G401 (cell line): ENCODE results near the gene MTLN. TPM values are rescaled to one million over a fixed set of nuclear protein-coding genes. Genes with fewer than 3 reads are reported as not detected.
A peak's percentile ranks its signal among the peaks of the same experiment; 100 is the strongest.
"Not testable (repeated sequence)": the region's sequence is repeated elsewhere in the genome, so short reads cannot be mapped to it uniquely, and the experiment has no call there.

Experiments
- DNase-seq: peaks from one replicate; pipeline ENCODE4 v3.0.0-alpha.2; 2015; ENCODE audit warnings: low spot score
- in situ Hi-C: cut with HindIII; loops from 2 replicates; pipeline ENCODE4 v1.10.0; 2016; ENCODE audit warnings: low sequenced_read_pairs, mixed read lengths
- total RNA-seq: library from RNA; depleted of rRNA; stranded (reverse); fragments of >200 nt; shearing (Covaris generic); gene quantifications from 2 replicates; pipeline ENCODE4 v1.2.3, GENCODE V29; 2014; rRNA removed

Gene MTLN, protein sequence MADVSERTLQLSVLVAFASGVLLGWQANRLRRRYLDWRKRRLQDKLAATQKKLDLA
- 8.8 and 29.7 TPM in 2 replicates for total RNA-seq

DNA sequence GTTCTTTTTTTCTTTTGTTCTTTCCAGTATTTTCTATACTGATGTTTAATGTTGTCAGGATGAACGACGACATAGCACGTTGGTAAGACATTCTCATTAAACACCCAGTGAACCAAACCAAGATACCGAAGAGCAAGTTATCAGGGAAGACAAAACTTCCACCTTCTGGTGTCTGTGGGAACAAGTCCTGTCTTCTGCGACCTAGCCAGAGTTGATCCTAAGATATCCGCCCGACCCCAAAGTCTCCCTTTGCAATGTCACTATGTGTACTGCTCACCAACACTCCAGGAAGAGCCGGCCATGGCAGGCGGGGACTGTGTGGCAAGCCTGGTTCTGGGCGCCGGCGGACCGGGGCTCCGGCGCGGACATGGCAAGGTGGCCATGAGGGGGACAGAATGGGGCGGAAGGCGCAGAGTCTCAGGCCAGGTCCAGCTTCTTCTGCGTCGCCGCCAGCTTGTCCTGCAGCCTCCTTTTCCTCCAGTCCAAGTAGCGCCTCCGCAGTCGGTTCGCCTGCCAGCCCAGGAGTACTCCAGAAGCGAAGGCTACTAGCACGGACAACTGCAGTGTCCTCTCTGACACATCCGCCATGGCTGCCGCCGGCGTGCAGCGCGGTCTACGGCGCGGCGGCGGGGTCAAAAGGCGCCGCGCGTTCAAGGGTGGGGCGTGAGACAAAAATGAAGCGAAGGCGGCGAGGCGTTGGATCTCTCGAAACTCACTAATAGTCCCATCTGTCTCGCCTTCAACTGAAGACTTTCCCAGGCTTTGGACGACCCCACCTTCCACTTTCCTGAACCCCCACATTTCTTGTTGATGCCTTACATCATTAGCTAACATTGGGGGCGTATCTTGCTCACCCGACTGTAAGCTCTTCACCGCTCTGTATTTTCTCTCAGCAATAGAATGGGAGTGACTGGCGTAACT lies at the start of gene MTLN:
MTLN (minus strand) TSS at position 610 of the 921 bp plus-strand sequence; CDS start at position 588, 22 bp downstream.
- peak; percentile 78 for DNase-seq
- in situ Hi-C loops, result no loop called here

DNA sequence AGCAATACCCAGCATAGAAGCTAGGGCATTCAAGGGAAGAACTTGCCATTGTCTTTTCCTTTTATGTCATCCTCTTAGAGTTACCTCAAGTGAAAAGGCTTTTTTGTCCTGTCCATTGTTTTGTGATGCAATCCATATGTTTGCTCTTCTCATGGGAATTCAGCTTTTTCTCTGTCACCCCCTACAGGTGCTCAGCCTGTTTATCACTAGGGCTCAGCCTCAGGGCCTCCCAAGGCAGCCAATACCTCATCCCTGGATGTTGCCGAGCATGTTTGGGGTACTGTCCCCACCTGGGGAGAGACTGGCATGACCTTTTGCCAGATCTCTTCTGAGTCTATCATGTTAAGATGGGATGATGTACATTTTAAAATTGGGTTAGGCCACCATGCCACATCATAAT lies 49.6 kb upstream of the MTLN start:
- in situ Hi-C loops, DNase-seq: not testable (repeated sequence)

DNA sequence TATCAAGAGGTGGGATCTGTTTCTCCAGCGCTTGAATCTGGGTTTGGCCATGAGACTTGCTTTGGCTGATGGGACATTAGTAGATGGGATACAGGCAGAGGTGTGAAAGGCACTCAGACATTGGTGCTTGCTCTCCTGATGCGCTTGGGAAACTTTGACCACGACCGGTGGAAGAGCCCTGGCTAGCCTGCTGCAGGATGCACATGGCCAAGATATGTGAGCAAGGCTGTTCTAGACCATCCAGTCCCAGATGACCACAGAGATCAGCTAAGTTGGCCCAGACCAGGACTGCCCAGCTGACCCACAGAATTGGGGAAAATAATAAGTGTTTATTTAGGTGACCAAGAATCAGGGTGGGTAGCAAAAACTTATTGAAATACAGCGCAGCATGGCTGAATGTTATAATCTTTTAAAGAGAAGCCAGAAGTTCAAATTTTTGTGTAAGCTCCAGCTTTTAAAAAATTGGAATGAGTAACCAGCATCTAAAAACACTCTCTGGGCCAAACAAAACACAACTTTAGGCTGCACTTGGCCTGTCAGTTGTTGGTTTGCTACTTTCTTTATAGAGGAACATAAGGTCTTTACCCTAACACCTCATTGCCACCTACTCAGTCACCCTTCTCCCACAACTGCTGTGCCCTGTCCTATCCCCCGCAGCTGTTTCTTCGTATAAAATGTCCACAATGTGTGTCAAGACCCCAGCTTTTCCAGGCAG lies 35.9 kb upstream of the MTLN start:
- in situ Hi-C loops, DNase-seq: not testable (repeated sequence)

DNA sequence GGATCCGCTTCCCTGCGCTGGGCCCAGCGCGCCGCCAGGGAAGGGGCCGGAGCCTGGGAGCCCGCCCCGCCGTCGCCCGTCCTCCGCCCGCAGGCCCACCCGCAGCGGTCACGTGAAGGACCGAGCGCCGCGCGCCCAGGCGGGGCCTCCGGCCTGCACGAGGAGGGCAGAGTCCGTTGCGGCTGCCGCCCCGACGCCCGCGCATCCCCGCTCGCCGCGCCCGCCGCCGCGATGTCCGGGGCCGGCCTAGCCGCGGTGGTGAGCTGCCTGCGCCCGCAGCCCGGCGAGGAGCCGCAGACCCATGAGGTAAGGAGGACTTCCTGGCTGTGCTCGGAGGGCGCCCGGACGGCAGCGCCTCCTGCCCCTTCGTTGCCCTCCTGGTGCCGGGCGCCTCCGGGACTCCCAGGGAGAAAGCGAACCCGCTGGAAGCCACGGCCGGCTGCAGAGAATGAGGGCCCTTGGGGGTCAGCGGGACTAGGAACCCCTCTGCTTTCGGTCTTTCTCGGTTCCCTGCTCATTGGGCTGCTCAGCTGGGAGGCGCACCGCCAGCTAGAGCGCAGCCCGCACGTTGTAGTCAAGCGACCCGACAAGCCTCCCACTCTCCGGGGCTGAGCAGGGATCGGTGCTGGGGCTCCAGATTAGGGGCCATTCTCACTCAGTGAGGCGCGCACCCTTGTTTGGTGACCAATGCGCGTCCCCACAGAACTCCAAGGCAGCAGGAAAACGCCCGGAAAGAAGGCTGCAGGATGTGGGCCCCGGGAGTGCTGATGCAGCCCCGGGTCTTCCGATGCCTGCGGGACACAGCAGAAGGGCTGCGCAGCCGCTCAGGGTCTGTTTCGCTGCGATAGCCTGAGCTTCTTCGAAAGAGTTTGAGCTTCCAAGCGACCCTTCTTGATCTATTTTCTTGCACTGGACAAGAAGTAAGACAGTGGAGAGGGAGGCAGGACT lies 33.4 kb upstream of the MTLN start:
- DNase-seq, in situ Hi-C loops: not testable (repeated sequence)

DNA sequence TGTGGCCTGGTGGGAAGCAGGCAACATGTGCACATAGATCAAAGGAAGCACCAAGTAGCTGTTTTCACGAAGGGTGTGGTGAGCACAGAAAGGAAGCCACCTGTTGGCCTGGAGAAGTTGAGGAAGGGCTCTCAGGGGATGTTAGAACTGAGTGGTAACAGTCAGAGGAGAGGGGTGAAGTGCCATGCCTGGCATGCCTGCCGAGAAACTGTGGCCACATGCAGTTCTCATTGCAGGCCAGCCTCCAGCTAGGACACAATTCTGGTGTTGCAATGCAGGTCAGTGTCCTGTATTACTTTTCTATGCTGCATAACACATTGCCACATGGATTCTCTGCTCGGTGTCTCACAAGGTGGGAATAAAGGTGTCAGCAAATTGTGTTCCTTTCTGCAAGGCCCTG lies 30.9 kb upstream of the MTLN start:
- in situ Hi-C loops, DNase-seq: not testable (repeated sequence)

DNA sequence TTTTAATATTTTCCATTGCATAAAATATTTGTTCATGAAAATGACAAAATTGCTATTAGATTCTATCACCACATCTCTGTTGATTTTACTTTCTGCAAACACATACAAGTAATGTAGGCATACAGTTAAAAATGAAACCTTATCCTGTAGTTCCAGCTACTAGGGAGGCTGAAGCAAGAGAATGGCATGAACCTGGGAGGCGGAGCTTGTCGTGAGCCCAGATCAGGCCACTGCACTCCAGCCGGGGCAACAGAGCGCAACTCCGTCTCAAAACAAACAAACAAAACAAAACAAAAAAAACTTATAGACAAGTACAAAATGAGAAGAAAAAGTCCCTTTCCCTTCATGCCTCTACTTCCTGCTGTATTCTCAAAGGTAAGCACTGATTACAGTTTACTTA lies 22.2 kb upstream of the MTLN start:
- in situ Hi-C loops, DNase-seq: not testable (repeated sequence)

DNA sequence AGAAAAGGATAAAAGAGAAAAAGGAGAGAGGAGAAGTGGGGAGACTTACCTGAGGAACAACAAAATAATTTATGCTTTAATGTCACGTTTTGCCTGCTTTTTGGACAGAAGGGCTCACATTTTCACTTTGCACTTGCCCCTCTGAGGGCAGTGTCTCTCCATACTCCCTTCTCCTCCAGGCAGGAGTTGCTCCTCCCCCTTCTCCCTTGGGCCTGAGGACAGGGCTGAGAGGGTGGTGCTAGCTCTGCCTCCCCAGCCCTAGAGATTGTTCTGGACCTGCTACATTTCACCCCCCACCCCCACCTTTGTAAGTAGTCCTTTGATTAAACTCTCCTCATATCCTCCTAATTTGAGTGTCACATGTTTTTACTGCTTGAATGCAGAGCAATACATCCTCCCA lies 17.5 kb upstream of the MTLN start:
- DNase-seq, in situ Hi-C loops: not testable (repeated sequence)

DNA sequence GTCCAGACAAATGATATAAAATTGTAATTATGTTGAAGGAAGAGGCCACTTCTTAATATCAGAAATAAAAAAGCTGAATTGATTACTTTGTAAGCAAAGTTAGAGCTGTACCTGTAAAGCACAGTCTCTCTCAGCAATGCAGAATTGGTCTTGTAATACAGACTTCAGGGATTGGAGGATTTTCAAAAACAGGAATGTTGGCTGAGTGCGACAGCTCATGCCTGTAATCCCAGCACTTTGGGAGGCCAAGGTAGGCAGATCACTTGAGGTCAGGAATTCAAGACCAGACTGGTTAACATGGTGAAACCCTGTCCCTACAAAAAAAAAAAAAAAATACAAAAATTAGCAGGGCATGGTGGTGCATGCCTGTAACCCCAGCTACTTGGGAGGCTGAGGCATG lies 10.3 kb upstream of the MTLN start:
- in situ Hi-C loops, DNase-seq: not testable (repeated sequence)

DNA sequence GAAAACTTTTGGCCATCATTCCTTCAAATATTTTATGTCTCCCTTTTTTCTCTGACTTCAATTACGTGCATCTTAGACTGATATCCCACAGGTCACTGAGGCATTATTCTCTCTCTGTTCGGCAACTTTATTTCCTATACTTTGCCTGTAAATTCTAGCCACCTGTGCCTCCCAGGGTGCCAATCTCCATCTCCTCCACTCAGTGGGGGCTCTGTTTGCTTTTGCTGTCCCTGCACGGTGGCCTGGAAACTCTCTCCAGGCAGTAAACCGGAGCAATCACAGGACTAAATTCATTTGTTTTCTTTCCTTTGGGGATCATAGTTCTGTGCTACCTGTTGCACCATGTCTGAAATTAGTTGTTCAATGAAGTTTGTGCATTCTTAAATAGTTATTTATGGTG lies 9.6 kb upstream of the MTLN start:
- in situ Hi-C loops, result no loop called here

DNA sequence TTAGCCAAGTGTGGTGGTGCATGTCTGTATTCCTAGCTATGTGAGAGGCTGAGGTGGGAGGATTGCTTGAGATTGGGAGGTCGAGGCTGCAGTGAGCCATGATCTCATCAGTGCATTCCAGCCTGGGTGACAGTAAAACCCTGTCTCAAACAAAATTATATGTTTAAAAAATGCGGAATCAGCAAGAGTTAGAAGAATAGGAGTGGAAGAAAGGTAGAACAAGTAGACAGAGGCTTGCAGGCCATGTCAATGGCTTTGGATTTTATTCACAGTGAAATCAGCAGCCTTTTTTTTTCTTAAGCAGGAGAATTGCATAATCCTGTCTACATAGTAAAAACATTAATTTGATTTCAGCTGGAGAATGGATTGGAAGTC lies 7.8 kb upstream of the MTLN start:
- no peak for DNase-seq
- in situ Hi-C loops, result no loop called here

More for the DNA sequence above, 9.6 kb upstream of the MTLN start:
- no peak for DNase-seq

DNA sequence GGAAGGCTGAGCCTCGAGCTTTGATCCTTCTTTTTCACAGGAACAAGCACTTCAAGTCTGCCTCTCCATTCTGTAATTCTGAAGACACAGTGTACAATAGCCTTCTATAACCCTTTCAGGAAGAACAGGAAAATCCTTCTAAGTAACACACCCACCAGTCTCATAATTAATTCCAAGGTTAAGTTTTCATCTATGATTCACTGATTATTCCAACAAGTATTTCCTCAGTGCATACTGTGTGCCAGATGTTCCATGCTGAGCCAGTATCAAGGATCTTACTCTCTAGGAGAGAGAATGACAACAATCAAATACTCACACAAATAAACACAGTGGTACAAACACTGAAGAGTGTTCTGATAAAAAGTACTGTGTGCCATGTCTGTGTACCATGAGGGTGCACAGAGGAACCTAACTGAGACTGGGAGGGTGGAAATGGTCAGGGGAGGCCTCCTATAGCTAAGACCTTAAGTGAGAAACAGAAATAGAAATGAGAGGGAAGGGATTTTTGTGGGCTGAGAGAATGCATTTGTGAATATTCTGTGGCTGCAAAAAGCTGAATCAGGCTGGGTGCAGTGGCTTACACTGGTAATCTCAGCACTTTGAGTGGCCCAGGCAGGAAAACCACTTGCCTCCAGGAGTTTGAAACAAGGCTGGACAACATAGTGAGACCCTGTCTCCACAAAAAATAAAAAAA lies 7.3 kb upstream of the MTLN start:
- in situ Hi-C loops, result no loop called here
- no peak for DNase-seq

DNA sequence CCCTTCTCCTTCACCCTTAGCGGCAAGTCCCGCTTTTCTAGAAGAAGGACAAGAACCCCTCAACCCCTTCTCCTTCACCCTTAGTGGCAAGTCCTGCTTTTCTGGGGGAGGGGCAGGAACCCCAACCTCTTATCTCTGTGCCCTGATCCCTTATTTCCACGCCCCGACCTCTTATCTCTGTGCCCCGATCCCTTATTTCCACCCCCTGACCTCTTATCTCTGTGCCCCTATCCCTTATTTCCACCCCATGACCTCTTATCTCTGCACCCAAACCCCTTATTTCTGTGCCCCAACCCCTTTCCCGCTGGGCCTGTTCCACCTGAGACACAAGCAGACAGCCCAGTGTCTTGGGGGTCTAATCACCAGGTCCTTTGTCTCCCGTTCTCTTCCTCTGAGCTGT lies 6.5 kb upstream of the MTLN start:
- DNase-seq, in situ Hi-C loops: not testable (repeated sequence)

DNA sequence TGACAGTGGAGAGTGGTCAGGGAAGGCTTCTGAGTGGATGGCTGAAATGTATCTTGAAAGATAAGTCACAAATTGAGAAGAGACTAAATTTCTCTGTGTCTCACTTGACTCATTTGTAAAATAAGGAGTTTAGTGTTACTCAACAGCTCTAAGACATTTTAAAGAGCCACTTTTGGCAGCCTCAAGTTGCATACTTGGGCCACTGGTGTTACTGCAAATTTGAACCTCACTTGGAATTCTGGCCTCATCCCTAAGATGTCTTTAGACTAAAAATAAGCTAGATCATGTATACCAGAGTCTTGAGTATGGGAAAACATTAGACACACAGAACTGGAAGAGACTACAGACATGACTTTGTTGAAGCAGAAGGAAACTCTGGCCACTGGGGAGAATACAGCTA lies 4.5 kb upstream of the MTLN start:
- no peak for DNase-seq
- in situ Hi-C loops, result no loop called here

DNA sequence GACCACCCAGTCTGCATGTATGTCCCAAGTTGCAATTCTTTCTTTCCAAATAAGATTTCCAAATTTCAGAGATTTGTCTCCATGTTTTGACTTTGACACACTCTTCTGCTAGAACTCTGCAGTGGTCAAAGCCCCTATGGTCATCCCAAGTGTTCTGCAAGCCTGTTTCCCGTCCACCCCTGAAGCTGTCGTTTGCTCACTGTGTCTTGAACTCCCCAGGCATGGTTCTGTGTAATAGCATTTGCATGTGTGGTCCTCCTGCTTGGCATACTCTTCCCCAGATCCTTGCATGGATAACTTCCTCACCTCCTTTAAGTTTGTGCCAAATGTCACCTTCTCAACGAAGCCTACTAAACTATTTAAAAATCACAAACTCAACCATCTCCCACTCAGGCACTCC lies 3.9 kb upstream of the MTLN start:
- DNase-seq, result no peak
- in situ Hi-C loops, result no loop called here

DNA sequence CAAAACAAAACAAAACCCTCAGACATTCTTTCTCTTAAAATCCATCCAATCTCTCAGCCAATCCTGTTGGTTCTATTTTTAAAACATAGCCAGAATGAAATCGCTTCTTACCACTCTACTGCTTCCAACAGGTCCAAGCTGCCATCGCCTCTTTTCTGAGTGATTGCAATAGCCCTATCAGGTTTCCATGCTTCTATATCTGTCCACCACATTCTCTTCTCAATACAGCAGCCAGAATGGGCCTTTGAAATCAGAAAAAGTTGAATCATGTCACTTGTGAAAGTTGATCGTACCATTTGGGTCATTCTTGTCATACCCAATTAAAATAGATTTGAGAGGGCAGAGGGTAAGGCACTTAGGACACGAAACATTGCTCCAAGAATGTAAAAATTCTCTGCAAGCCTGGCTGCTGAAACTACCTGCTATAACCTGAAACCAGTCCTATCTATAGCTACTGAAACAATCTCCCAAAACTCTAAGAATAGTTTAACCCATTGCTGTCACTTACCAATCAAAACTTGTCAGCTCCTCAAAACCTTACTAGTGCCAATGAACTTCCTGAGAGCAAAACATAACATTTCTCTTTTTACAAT lies 3.3 kb upstream of the MTLN start:
- in situ Hi-C loops, result no loop called here

DNA sequence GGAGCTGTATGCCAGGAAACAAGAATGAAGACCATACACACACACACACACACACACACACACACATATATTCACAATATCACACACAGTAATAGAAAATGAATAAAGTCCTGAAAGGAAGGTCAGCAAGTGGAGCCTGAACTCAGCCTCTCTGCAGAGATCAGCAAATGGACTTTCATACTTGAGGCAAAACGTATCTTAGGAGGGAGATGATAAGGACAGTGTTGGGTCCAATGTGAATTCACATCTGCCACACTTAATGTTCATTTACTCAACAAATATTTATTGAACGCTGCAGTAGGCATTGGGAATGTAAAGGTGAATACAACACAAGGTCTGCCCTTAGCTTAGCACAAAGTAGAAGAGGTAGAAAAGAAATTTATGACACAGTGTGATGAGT lies 2.7 kb upstream of the MTLN start:
- in situ Hi-C loops, result no loop called here
- DNase-seq, result no peak

More for the DNA sequence above, 3.3 kb upstream of the MTLN start:
- no peak for DNase-seq

DNA sequence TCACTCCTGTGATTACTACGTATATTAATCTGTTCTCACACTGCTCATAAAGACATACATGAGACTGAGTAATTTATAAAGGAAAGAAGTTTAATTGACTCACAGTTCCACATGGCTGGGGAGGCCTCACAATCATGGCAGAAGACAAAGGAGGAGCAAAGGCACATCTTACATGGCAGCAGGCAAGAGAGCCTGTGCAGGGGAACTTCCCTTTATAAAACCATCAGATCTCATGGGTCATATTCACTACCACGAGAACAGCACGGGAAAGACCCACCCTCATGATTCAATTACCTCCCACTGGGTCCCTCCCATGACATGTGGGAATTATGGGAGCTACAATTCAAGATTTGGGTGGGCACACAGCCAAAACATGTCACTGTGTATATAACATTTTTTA lies 1.2 kb upstream of the MTLN start:
- DNase-seq, in situ Hi-C loops: not testable (repeated sequence)
